Muscle layer of colon (tissue), 2 donors: ENCODE data around the gene COL13A1.

Experiments
- H3K27ac ChIP-seq: one replicate; pipeline ENCODE4 v1.7.0; 2013; ENCODE audit warnings: low read depth, mild to moderate bottlenecking, low read length, moderate library complexity
- H3K27me3 ChIP-seq, 2 donors: one replicate each; pipeline ENCODE4 v1.7.0; 2013; ENCODE audit warnings: low read length in 2 of 2, mild to moderate bottlenecking in 2 of 2; ENCODE audit not compliant: insufficient read depth in 2 of 2, control insufficient read depth in 1 of 2
- H3K36me3 ChIP-seq: one replicate; pipeline ENCODE4 v1.7.0; 2013; ENCODE audit warnings: mild to moderate bottlenecking, low read length; ENCODE audit not compliant: insufficient read depth
- H3K4me1 ChIP-seq: one replicate; pipeline ENCODE4 v1.7.0; 2013; ENCODE audit warnings: mild to moderate bottlenecking, low read length; ENCODE audit not compliant: insufficient read depth
- H3K4me3 ChIP-seq, 2 donors: one replicate each; pipeline ENCODE4 v1.7.0; 2013; ENCODE audit warnings: low read length in 2 of 2, low read depth in 1 of 2, mild to moderate bottlenecking in 1 of 2, moderate library complexity in 1 of 2
- H3K9ac ChIP-seq: one replicate; pipeline ENCODE4 v1.7.0; 2013; ENCODE audit warnings: low read length
- H3K9me3 ChIP-seq: one replicate; pipeline ENCODE4 v1.7.0; 2013; ENCODE audit warnings: mild to moderate bottlenecking, low read length
- donor health status: abdominal sarcoma.
- donor health status: Adenocarcinoma of cecum.

The COL13A1 gene

DNA sequence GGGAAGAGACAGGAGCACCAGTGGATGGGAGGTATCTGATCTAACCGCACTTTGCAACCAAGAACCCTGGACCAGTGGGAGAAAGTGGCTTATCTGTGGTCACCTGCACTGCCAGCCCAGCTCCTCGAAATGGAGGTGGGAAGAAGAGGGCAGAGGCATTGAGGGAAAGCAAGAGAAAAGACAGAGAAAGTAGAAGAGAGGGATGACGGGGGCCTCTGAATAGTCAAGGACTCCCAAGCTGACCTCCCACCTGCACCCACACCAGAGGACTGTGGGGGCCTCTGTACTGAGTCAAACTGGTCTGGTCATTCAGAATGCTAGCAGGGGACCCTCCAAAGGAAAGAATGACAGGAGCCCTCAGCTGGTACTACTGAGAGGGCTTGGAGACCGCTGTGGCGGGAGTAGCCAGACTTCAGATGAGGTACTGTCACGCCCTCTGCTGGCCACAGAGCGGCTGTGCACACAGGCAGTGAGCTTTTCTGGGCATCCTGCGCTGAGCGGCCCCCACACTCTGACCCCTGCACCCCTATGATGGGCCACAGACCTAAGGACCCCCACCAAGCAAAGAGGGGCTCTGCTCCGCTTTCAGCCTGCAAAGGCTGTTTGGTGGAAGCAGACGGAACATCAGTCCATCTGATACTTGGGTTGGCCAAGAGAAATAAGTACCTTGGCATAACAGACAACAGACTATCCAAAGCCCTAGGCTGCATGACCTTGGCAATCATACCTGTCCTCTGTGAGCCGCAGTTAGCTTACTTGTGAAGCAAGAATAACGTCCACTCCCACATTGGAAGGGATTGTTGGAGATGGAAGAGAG is 112.9 kb downstream of the COL13A1 start:
- Histone ChIP-seq H3K4me1 (peaks cover 34% of the 10 kb centered on the region), H3K9me3 (no peaks in the 10 kb centered on the region), H3K4me3 (no peak overlapping the region), H3K27me3 (no peaks in the 10 kb centered on the region), H3K9ac (no peak overlapping the region), H3K27ac (no peak overlapping the region), H3K36me3 (no peaks in the 10 kb centered on the region)

DNA sequence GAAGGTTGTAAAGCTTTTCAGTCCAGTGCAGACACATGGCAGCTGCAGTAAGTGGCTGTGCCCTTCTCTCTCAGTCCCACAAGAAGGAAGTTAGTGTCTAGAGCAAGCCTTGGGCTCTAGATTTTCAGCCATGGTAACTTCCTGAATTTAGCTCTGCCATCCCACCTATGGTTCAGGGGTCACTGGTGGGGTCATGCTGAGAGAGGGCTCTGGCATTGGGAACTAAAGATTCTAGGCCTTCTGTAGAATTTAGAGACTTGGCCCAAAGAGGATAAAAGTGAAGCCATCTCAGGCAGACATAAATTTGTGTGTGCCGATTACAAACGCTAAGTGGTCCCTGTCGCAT is 113.5 kb downstream of the COL13A1 start:
- no peaks in the 10 kb centered on the region for H3K9me3 ChIP-seq
- H3K36me3 ChIP-seq: no peaks in the 10 kb centered on the region
- no peaks in the 10 kb centered on the region for H3K27me3 ChIP-seq
- H3K27ac ChIP-seq: no peak overlapping the region
- peaks cover 34% of the 10 kb centered on the region for H3K4me1 ChIP-seq
- H3K9ac ChIP-seq: no peak overlapping the region
- H3K4me3 ChIP-seq: no peak overlapping the region

DNA sequence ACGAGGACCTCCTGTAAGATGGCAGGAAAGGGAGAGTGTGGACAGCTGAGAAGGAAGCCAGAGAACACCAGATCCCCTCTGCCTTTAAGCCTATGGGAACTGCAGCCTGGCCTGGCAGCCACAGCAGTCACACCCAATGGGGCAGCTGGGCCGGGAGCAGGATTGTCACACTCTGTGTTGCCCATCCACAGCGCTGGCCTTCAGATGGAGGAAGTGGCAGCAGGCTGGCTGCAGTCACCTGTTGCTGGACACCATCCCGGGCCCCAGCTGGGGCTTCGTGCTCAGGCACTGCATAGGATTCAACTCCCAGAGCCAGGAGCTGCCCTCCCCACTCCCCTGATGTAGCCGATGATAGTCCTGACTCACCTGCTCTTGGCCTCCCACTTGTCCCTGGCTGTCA is 114.4 kb downstream of the COL13A1 start:
- no peaks in the 10 kb centered on the region for H3K27me3 ChIP-seq
- no peaks in the 10 kb centered on the region for H3K36me3 ChIP-seq
- no peak overlapping the region for H3K4me3 ChIP-seq
- no peak overlapping the region for H3K9ac ChIP-seq
- H3K4me1 ChIP-seq: peaks cover 27% of the 10 kb centered on the region
- no peak overlapping the region for H3K27ac ChIP-seq
- H3K9me3 ChIP-seq: no peaks in the 10 kb centered on the region

DNA sequence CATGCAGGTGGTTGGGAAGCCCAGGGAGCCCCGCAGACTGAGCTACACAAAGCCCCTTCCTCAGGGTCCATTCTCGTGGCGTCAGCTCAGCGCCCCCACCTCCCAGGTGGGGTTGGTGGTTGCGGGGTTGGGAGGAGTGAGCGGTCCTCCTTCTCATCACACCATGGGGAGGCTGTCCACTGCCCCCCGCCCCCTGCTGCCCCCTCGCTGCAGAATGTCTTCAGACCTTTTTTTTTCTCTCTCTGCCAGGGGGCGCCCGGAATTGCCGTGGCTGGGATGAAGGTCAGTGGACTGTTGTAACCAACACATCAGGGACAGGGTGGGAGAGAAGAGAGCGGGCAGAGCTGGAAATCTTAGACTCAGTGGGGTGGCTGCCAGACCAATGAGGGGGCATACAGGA is 116.3 kb downstream of the COL13A1 start:
- no peaks in the 10 kb centered on the region for H3K9me3 ChIP-seq
- H3K4me1 ChIP-seq: peaks cover 9% of the 10 kb centered on the region
- no peaks in the 10 kb centered on the region for H3K36me3 ChIP-seq
- no peak overlapping the region for H3K9ac ChIP-seq
- H3K27ac ChIP-seq: no peak overlapping the region
- H3K27me3 ChIP-seq: no peaks in the 10 kb centered on the region
- H3K4me3 ChIP-seq: no peak overlapping the region

DNA sequence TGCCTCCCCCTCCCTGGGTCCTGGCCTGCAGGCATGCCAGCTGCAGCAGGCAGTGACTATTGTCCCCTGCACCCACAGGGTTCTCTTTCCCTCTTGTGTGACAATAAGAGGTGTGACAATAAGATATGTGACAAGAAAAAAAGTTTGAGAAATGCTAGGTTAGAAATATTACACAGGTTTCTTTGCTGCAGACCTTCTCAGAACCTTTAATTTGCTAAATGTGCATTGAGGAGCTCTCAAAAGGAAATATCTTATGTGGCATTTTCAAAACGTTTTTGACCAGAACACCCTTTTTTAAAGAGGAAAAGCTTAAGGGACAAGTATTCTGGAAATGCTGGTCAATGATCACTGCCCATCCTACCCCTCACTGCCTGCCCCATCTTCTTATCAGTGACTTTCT is 117.5 kb downstream of the COL13A1 start:
- H3K9me3 ChIP-seq: no peaks in the 10 kb centered on the region
- no peaks in the 10 kb centered on the region for H3K36me3 ChIP-seq

DNA sequence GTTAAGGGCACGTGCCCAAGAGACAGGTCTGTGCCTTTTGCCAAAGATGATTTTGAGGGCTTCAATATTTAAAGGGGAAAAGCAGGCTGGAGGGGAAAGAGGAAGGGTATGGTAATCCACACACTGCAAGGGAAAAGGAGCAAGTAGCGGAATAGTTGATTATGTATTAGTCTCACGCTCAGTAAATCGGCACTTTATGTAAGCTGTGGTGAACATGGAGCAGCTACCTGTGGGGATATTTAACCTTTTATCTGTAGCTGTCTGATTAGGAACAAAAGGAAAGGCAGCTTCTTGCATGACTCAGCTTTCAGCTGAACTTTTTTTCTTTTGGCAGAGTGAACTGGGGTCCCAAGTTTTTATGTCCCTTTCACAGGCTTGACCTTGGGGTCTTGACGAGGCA is 123.4 kb downstream of the COL13A1 start:
- H3K36me3 ChIP-seq: no peaks in the 10 kb centered on the region
- no peak overlapping the region for H3K9ac ChIP-seq
- no peak overlapping the region for H3K27ac ChIP-seq
- no peaks in the 10 kb centered on the region for H3K9me3 ChIP-seq
- no peak overlapping the region for H3K4me3 ChIP-seq
- no peaks in the 10 kb centered on the region for H3K27me3 ChIP-seq
- no peaks in the 10 kb centered on the region for H3K4me1 ChIP-seq

More for the DNA sequence above, 117.5 kb downstream of the COL13A1 start:
- Histone ChIP-seq H3K4me3 (no peak overlapping the region), H3K27me3 (no peaks in the 10 kb centered on the region), H3K4me1 (peaks cover 8% of the 10 kb centered on the region), H3K9ac (no peak overlapping the region), H3K27ac (no peak overlapping the region)

DNA sequence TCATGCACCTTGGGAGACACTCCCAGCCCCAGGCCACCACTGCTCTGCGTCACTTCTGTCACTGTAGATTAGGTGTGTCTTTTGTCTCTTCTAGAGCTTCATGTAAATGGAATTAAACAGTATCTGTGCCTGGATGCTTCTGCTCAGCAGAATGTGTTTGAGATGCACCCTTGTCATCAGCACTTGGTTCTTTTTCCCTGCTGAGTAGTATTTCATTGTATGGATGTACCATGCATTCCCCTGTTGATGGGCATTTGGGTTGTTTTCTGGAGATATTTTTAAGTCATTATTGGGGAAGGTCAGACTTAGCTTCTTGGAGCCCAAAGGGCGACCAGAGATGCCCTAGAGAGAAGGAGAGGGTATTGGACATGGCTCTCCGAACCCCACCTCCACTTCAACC is 126.6 kb downstream of the COL13A1 start:
- H3K9ac ChIP-seq: no peak overlapping the region
- no peaks in the 10 kb centered on the region for H3K36me3 ChIP-seq
- H3K9me3 ChIP-seq: no peaks in the 10 kb centered on the region
- no peak overlapping the region for H3K4me3 ChIP-seq
- H3K27ac ChIP-seq: no peak overlapping the region
- H3K27me3 ChIP-seq: no peaks in the 10 kb centered on the region
- no peaks in the 10 kb centered on the region for H3K4me1 ChIP-seq

DNA sequence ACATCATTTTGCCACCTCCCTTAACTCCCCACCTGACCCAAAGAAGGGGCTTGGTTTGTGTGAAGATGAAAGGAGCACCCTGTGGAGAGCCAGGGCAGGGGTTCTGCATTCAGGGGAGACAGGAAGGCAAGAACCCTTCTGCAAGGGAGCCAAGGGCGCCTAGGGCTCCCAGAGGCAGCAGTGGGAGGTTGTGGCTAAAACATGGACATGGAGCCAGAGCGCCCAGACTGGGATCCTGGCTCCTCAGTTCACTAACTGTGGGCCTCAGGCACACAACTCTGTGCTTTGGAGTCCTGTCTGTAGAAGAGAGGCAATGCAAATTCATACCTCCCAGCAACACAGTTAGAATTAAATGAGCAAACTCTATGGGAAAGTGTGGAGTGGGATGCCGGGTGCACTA is 127.9 kb downstream of the COL13A1 start:
- Histone ChIP-seq H3K27ac (no peak overlapping the region), H3K9me3 (no peaks in the 10 kb centered on the region), H3K9ac (no peak overlapping the region), H3K36me3 (no peaks in the 10 kb centered on the region), H3K4me3 (no peak overlapping the region), H3K27me3 (no peaks in the 10 kb centered on the region), H3K4me1 (no peaks in the 10 kb centered on the region)

DNA sequence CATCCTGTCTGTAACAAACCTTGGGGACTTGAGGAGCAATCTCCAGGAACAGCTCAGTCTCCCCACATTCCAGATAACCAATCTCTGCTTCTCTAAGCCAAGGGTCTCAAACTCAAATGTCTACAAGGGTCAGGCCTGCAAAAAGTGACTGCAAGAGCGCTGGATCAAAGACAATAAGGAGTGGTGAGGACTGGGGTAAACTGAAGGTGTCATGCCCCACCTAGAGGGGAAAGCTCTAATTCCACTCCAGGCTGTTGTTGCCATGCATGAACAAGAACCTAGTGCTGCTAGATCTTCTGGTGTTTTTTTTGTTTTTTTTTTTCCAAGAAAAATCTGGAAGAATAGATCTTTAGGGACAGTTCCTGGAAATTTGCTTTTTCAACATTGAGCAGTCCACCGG is 133.1 kb downstream of the COL13A1 start:
- Histone ChIP-seq H3K4me3 (no peak overlapping the region), H3K27ac (no peak overlapping the region), H3K36me3 (no peaks in the 10 kb centered on the region), H3K9ac (no peak overlapping the region), H3K4me1 (no peaks in the 10 kb centered on the region), H3K27me3 (no peaks in the 10 kb centered on the region), H3K9me3 (no peaks in the 10 kb centered on the region)

DNA sequence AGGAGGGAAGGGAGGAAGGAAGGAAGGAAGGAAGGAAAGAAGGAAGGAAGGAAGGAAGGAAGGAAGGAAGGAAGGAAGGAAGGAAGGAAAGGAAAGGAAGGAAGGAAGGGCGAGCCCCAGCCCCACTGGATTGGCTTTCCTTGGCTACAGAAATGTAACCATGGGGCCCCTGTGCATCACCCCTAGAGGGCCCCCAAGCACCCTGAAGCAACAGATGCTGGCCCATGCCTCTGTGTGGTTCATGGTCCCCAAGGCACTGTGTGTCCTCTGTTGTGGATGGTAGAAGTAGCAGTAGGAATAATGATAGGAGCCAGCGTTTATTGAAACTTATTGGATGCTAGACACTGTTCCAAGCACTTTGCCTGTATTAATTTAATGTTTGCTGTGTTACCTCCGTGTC is 134.4 kb downstream of the COL13A1 start:
- Histone ChIP-seq H3K9me3 (no peaks in the 10 kb centered on the region), H3K4me1 (no peaks in the 10 kb centered on the region), H3K36me3 (no peaks in the 10 kb centered on the region), H3K4me3 (no peak overlapping the region), H3K9ac (no peak overlapping the region), H3K27ac (no peak overlapping the region), H3K27me3 (no peaks in the 10 kb centered on the region)

DNA sequence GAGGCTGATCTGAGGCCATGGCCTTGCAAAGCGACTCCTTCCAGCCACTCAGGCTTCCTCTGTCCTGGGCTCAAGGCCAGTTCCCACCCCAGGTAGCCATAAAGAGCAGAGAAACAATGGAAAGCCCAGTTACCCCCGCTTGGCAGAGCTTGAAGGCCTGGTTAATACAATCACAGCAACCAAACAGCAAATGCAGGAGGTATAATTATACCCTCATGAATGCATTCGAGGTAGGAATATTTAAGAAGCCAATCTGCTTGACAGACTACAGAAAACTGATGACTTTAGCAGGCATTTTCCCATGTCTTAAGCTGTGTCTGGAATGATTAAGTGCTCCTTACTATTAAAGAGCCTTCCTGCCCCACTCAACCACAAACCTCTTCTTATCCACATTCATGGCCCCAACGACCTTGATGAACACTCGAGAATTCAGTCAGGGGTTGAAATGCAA is 136.9 kb downstream of the COL13A1 start:
- no peaks in the 10 kb centered on the region for H3K9me3 ChIP-seq
- no peak overlapping the region for H3K4me3 ChIP-seq
- H3K27me3 ChIP-seq: no peaks in the 10 kb centered on the region
- no peaks in the 10 kb centered on the region for H3K36me3 ChIP-seq
- no peak overlapping the region for H3K27ac ChIP-seq
- no peak overlapping the region for H3K9ac ChIP-seq
- no peaks in the 10 kb centered on the region for H3K4me1 ChIP-seq

DNA sequence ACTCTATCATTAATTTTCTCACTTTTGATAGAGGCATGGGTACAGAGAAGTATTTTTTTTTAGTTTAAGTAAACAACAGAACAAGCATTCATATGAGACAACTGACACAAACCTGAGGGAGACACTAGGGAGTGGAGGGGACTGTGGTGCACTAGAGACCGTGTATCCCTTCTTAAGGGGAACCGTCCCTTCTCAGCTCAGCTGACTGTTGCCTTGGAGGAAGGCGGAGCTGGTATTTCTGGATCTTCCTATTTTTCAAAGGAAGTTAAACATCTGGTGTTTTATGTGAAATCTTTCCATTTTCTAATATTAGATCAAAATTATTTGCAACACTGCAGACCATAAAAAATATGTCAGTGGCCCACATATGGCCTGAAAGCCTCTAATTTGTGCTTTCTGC is 137.4 kb downstream of the COL13A1 start:
- H3K27ac ChIP-seq: no peak overlapping the region
- H3K9ac ChIP-seq: no peak overlapping the region
- no peaks in the 10 kb centered on the region for H3K36me3 ChIP-seq
- no peaks in the 10 kb centered on the region for H3K9me3 ChIP-seq
- no peaks in the 10 kb centered on the region for H3K4me1 ChIP-seq
- H3K4me3 ChIP-seq: no peak overlapping the region
- no peaks in the 10 kb centered on the region for H3K27me3 ChIP-seq
